Measurements from ENCODE around the gene PIK3CD. TPM values are rescaled to one million over a fixed set of nuclear protein-coding genes. Genes with fewer than 3 reads are reported as not detected.

Gene PIK3CD
- total and polyA plus RNA-seq, 2 donors (not counting 3 experiments of a cell fraction or from before 2014, with no cell fraction given), result 3.5 to 5.2 TPM

DNA sequence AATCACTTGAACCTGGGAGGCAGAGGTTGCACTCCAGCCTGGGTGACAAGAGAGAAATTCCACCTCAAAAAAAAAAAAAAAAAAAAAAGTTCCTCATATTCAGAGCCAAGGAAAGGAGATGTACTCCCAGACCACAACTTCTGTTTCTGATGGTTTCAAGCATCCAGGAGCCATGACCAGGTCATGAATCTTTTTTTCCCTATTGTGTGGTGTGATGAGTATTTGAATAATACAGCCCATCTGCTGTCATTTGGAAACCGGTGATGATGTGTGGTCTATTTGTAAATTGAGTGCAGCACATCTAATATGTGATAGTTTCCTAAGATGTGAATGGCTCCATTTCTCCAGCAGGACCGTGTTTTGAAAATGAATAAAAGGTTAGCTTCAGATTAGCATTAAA is 18.6 kb downstream of the PIK3CD start:
- H3K9me3 ChIP-seq (replicated peaks; ENCODE audit: control insufficient read depth, insufficient read depth, low read length), result no peaks in the 10 kb centered on the region
- H3K4me3 ChIP-seq (replicated peaks in 1 of 3; ENCODE audit: insufficient read depth in 1 of 3, low read depth in 1 of 3, low read length in 3 of 3), result no peak overlapping the region
- ChIA-PET CTCF (no interaction called here), POLR2A (no interaction called here)
- H3K79me2 ChIP-seq (ENCODE audit: control insufficient read depth, insufficient read depth, low read length), result no peaks in the 10 kb centered on the region
- no peaks in the 10 kb centered on the region for H3K9me1 ChIP-seq (replicated peaks; ENCODE audit: control insufficient read depth, extremely low read depth, insufficient read depth, low read length)
- no peak overlapping the region for H3K9ac ChIP-seq (replicated peaks; ENCODE audit: extremely low read depth, insufficient read depth, low read length)
- no peak for FAIRE-seq
- intact Hi-C loops (cut with micrococcal nuclease), result no loop called here
- H3K4me1 ChIP-seq (ENCODE audit: control insufficient read depth, extremely low read depth, insufficient read depth, low read length), result no peaks in the 10 kb centered on the region
- no peaks in the 10 kb centered on the region for H3K36me3 ChIP-seq (ENCODE audit: control insufficient read depth in 2 of 2, extremely low read depth in 1 of 2, insufficient read depth in 2 of 2, low read length in 2 of 2)
- no peak overlapping the region for H3K27ac ChIP-seq (ENCODE audit: insufficient read depth, low read depth, low read length)
- H3K4me2 ChIP-seq (ENCODE audit: insufficient read depth, low read length), result no peak overlapping the region
- H4K20me1 ChIP-seq (replicated peaks; ENCODE audit: control insufficient read depth, extremely low read depth, insufficient read depth, low read length), result no peaks in the 10 kb centered on the region
- peaks cover 2% of the 10 kb centered on the region in 2 experiments for H3K27me3 ChIP-seq (ENCODE audit: control insufficient read depth in 2 of 2, insufficient read depth in 2 of 2, low read length in 2 of 2)
- dilution Hi-C loops (cut with MboI; ENCODE audit: extremely low pct_ligation_motif_present, low sequenced_read_pairs), result no loop called here
- BruUV-seq (replicated peaks), result no TSS peak
- TF ChIP-seq, protein P1, sequence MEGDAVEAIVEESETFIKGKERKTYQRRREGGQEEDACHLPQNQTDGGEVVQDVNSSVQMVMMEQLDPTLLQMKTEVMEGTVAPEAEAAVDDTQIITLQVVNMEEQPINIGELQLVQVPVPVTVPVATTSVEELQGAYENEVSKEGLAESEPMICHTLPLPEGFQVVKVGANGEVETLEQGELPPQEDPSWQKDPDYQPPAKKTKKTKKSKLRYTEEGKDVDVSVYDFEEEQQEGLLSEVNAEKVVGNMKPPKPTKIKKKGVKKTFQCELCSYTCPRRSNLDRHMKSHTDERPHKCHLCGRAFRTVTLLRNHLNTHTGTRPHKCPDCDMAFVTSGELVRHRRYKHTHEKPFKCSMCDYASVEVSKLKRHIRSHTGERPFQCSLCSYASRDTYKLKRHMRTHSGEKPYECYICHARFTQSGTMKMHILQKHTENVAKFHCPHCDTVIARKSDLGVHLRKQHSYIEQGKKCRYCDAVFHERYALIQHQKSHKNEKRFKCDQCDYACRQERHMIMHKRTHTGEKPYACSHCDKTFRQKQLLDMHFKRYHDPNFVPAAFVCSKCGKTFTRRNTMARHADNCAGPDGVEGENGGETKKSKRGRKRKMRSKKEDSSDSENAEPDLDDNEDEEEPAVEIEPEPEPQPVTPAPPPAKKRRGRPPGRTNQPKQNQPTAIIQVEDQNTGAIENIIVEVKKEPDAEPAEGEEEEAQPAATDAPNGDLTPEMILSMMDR (IDR thresholded peaks at IDR 0.05; ENCODE audit: extremely low read depth in 1 of 2, insufficient read depth in 1 of 2, low read depth in 1 of 2, low read length in 2 of 2), result no peak
- TF ChIP-seq EZH2 (IDR thresholded peaks at IDR 0.05; ENCODE audit: borderline replicate concordance, low read depth, low read length, severe bottlenecking), result no peak
- no peak for TF ChIP-seq GATA2 (IDR thresholded peaks at IDR 0.05; ENCODE audit: insufficient read depth, insufficient read length, low read depth, low read length)
- no peak for TF ChIP-seq MYC (IDR thresholded peaks at IDR 0.05; ENCODE audit: low read depth, low read length)
- TF ChIP-seq, protein P2, sequence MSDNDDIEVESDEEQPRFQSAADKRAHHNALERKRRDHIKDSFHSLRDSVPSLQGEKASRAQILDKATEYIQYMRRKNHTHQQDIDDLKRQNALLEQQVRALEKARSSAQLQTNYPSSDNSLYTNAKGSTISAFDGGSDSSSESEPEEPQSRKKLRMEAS (IDR thresholded peaks at IDR 0.05; ENCODE audit: insufficient read depth, insufficient read length), result no peak
- TF ChIP-seq POLR2A (IDR thresholded peaks at IDR 0.05; ENCODE audit: low read depth, low read length), result no peak
- no peak for TF ChIP-seq JUN (IDR thresholded peaks at IDR 0.05; ENCODE audit: borderline replicate concordance, insufficient read depth, insufficient read length, low read depth)
- TF ChIP-seq POLR2AphosphoS5 (IDR thresholded peaks at IDR 0.05; ENCODE audit: insufficient read depth, low read depth, low read length), result no peak
- TF ChIP-seq FOS (IDR thresholded peaks at IDR 0.05; ENCODE audit: borderline replicate concordance, insufficient read depth, low read length), result no peak
- DNase-seq (ENCODE audit: low read depth, low spot score), result no peak
- no peak overlapping the region for H2AFZ ChIP-seq (ENCODE audit: low read depth, low read length)
